Left lung (tissue), 10 donors: ENCODE measurements around the gene GRID1. TPM values are rescaled to one million over a fixed set of nuclear protein-coding genes. Genes with fewer than 3 reads are reported as not detected.

Source experiments
- ATAC-seq: fragments of 200-7000 bp; cut with Tn5 transposase; one replicate; pipeline ENCODE4 v1.9.1; 2020; ENCODE audit warnings: moderate library complexity
- DNase-seq, 4 donors: peaks; one replicate each; pipeline ENCODE4 v3.0.0-alpha.2; 2013 to 2020
- H3K27ac ChIP-seq, 2 donors: fragments of 200-600 bp; sonication (generic) in 1 of 2; one replicate each; pipeline versions ENCODE4 v1.5.0 to v1.8.0; 2020 to 2021
- H3K27me3 ChIP-seq, 2 donors: fragments of 200-600 bp; sonication (generic) in 1 of 2; one replicate each; pipeline versions ENCODE4 v1.5.0 to v1.8.0; 2020 to 2021
- H3K36me3 ChIP-seq, 2 donors: fragments of 200-600 bp; sonication (generic) in 1 of 2; one replicate each; pipeline versions ENCODE4 v1.5.0 to v1.8.0; 2020 to 2021
- H3K4me1 ChIP-seq, 2 donors: fragments of 200-600 bp; one replicate each; pipeline ENCODE4 v1.8.0; 2021
- H3K4me3 ChIP-seq, 2 donors: fragments of 200-600 bp; sonication (generic) in 1 of 2; one replicate each; pipeline versions ENCODE4 v1.5.0 to v1.8.0; 2020 to 2021; ENCODE audit warnings: mild to moderate bottlenecking in 1 of 2
- H3K9me3 ChIP-seq, 2 donors: fragments of 200-600 bp; sonication (generic) in 1 of 2; one replicate each; pipeline versions ENCODE4 v1.5.0 to v1.8.0; 2020 to 2021
- CTCF ChIP-seq, 2 donors: fragments of 200-600 bp; sonication (generic) in 1 of 2; IDR thresholded peaks; one replicate each; pipeline versions ENCODE4 v1.5.0 to v1.8.0; 2021; ENCODE audit warnings: antibody characterized with exemption in 2 of 2
- intact Hi-C, 2 donors: fragments of 100-400 bp; cut with DNase I; formaldehyde crosslinking; loops; one replicate each; pipeline versions ENCODE4 v1.11.2 to v1.14.2; 2022
- polyA plus RNA-seq, 6 donors: library from polyadenylated mRNA; unstranded; fragments of 120-200 nt; gene quantifications; one replicate each; pipeline ENCODE4 v1.2.1, GENCODE V29; 2013; ENCODE audit not compliant: insufficient read length in 6 of 6
- total RNA-seq, 2 donors: library from RNA; stranded (reverse); fragmentation: NEBNext Ultra II Directional; extraction: Animal tissue kit (Norgen Biotek cat#: 25700); gene quantifications; one replicate each; pipeline ENCODE4 v1.2.1, GENCODE V29; 2021
- donor health status: DM: no; HTN: yes; CAD: no.
- donor health status: DM: no; HTN: no; CAD: no.

Gene GRID1
- total and polyA plus RNA-seq, 8 donors = 0.81 to 2.6 (median 1.2) TPM

- Histone ChIP-seq H3K4me3 (no peak overlapping the region), H3K27ac (no peak overlapping the region), H3K27me3 (no peaks in the 10 kb centered on the region), H3K36me3 (no peaks in the 10 kb centered on the region), H3K4me1 (no peaks in the 10 kb centered on the region), H3K9me3 (no peaks in the 10 kb centered on the region)
- DNase-seq (no peak), ATAC-seq (no peak)
- intact Hi-C loops = no loop called here
- TF ChIP-seq CTCF (IDR thresholded peaks at IDR 0.05) = no peak
These were observed 578.7 kb downstream of the GRID1 start for GRCh38 chr10:85787881-85788280.

- DNase-seq (no peak), ATAC-seq (no peak)
- Histone ChIP-seq H3K4me3 (no peak overlapping the region), H3K36me3 (no peaks in the 10 kb centered on the region), H3K9me3 (no peaks in the 10 kb centered on the region), H3K27me3 (no peaks in the 10 kb centered on the region), H3K4me1 (no peaks in the 10 kb centered on the region), H3K27ac (no peak overlapping the region)
- TF ChIP-seq CTCF (IDR thresholded peaks at IDR 0.05) = no peak
- intact Hi-C loops = no loop called here
These were observed 579.2 kb downstream of the GRID1 start for GRCh38 chr10:85787393-85787792.

- DNase-seq = no peak
- H3K4me1 ChIP-seq = no peaks in the 10 kb centered on the region
- H3K27ac ChIP-seq = no peak overlapping the region
- no peaks in the 10 kb centered on the region for H3K36me3 ChIP-seq
- peak in 1 of 2 donors; percentile 14 for TF ChIP-seq CTCF (IDR thresholded peaks at IDR 0.05)
- H3K27me3 ChIP-seq = no peaks in the 10 kb centered on the region
- intact Hi-C loops = no loop called here
- ATAC-seq = peak; percentile 45
- no peak overlapping the region for H3K4me3 ChIP-seq
- no peaks in the 10 kb centered on the region for H3K9me3 ChIP-seq
These were observed 580.1 kb downstream of the GRID1 start for GRCh38 chr10:85786401-85786899.

GRCh38 chr10:85784792-85785191, 581.8 kb downstream of the GRID1 start:
- TF ChIP-seq CTCF (IDR thresholded peaks at IDR 0.05) = no peak
- intact Hi-C loops = no loop called here
- Histone ChIP-seq H3K9me3 (no peaks in the 10 kb centered on the region), H3K4me3 (no peak overlapping the region), H3K4me1 (no peaks in the 10 kb centered on the region), H3K27me3 (no peaks in the 10 kb centered on the region), H3K27ac (no peak overlapping the region), H3K36me3 (no peaks in the 10 kb centered on the region)
- DNase-seq = no peak
- ATAC-seq = no peak

- H3K27ac ChIP-seq = no peak overlapping the region
- no peak for TF ChIP-seq CTCF (IDR thresholded peaks at IDR 0.05)
- intact Hi-C loops = no loop called here
- no peaks in the 10 kb centered on the region for H3K36me3 ChIP-seq
- ATAC-seq = no peak
- no peaks in the 10 kb centered on the region for H3K4me1 ChIP-seq
- no peaks in the 10 kb centered on the region for H3K27me3 ChIP-seq
- no peak for DNase-seq
- no peak overlapping the region for H3K4me3 ChIP-seq
- H3K9me3 ChIP-seq = no peaks in the 10 kb centered on the region
These were observed 585.2 kb downstream of the GRID1 start for GRCh38 chr10:85781404-85781803.
